Colonic mucosa (tissue), 4 donors: Measurements from ENCODE around the gene HES7. TPM values are rescaled to one million over a fixed set of nuclear protein-coding genes. Genes with fewer than 3 reads are reported as not detected.

Experiments used
- DNase-seq: peaks from one replicate; pipeline ENCODE4 v3.0.0-alpha.2; 2020
- H3K27ac ChIP-seq: fragments of 200-600 bp; one replicate; pipeline ENCODE4 v1.8.0; 2021
- H3K27me3 ChIP-seq: fragments of 200-600 bp; one replicate; pipeline ENCODE4 v1.8.0; 2021
- H3K36me3 ChIP-seq: fragments of 200-600 bp; one replicate; pipeline ENCODE4 v1.8.0; 2021
- H3K4me1 ChIP-seq: fragments of 200-600 bp; one replicate; pipeline ENCODE4 v1.8.0; 2021; ENCODE audit warnings: mild to moderate bottlenecking
- H3K4me3 ChIP-seq: fragments of 200-600 bp; one replicate; pipeline ENCODE4 v1.8.0; 2021
- H3K9ac ChIP-seq, 2 donors: one replicate each; pipeline ENCODE4 v1.7.0; 2013; ENCODE audit warnings: control low read depth in 2 of 2, low read depth in 2 of 2, low read length in 2 of 2
- H3K9me3 ChIP-seq: fragments of 200-600 bp; one replicate; pipeline ENCODE4 v1.8.0; 2021
- intact Hi-C: fragments of 100-400 bp; cut with DNase I; formaldehyde crosslinking; loops from one replicate; pipeline ENCODE4 v1.14.1; 2022
- total RNA-seq, 2 donors: library from RNA; stranded (reverse); fragmentation: NEBNext Ultra II Directional in 1 of 2; extraction: Animal tissue kit (Norgen Biotek cat#: 25700) in 1 of 2; gene quantifications; one replicate each; pipeline ENCODE4 v1.2.1, GENCODE V29; 2021
- TF ChIP-seq, protein P1 (sequence below): fragments of 200-600 bp; IDR thresholded peaks from one replicate; pipeline ENCODE4 v1.8.0; 2022; ENCODE audit warnings: antibody characterized with exemption, mild to moderate bottlenecking
- donor health status: healthy.
- donor health status: DM: no; HTN: no; CAD: no.
- donor health status: DM: no; HTN: no; CAD: no.

HES7 gene
- total RNA-seq, 2 donors from 2014 or later, result not detected

GRCh38 chr17:8122924-8123694 is 797 bp downstream of the HES7 start:
- Histone ChIP-seq H3K4me1 (peaks cover 48% of the 10 kb centered on the region), H3K27ac (no peak overlapping the region), H3K27me3 (peaks cover 44% of the 10 kb centered on the region), H3K4me3 (peak overlapping the region; percentile 50), H3K36me3 (no peaks in the 10 kb centered on the region), H3K9ac (peak overlapping the region; percentile 41 to 51), H3K9me3 (no peaks in the 10 kb centered on the region)
- DNase-seq, result peak; percentile 53
- TF ChIP-seq, protein P1, sequence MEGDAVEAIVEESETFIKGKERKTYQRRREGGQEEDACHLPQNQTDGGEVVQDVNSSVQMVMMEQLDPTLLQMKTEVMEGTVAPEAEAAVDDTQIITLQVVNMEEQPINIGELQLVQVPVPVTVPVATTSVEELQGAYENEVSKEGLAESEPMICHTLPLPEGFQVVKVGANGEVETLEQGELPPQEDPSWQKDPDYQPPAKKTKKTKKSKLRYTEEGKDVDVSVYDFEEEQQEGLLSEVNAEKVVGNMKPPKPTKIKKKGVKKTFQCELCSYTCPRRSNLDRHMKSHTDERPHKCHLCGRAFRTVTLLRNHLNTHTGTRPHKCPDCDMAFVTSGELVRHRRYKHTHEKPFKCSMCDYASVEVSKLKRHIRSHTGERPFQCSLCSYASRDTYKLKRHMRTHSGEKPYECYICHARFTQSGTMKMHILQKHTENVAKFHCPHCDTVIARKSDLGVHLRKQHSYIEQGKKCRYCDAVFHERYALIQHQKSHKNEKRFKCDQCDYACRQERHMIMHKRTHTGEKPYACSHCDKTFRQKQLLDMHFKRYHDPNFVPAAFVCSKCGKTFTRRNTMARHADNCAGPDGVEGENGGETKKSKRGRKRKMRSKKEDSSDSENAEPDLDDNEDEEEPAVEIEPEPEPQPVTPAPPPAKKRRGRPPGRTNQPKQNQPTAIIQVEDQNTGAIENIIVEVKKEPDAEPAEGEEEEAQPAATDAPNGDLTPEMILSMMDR, result no peak
- intact Hi-C loops, result no loop called here

GRCh38 chr17:8122422-8122923 is 1.4 kb downstream of the HES7 start:
- TF ChIP-seq, protein P1, result no peak
- H3K9me3 ChIP-seq, result no peaks in the 10 kb centered on the region
- DNase-seq, result peak; percentile 44
- H3K9ac ChIP-seq, result peak overlapping the region; percentile 16 to 24
- H3K36me3 ChIP-seq, result no peaks in the 10 kb centered on the region
- H3K4me3 ChIP-seq, result peak overlapping the region; percentile 50
- no peak overlapping the region for H3K27ac ChIP-seq
- H3K27me3 ChIP-seq, result peaks cover 49% of the 10 kb centered on the region
- intact Hi-C loops, result no loop called here
- peaks cover 53% of the 10 kb centered on the region for H3K4me1 ChIP-seq

- Histone ChIP-seq H3K9ac (peak overlapping the region; percentile 16 to 24), H3K9me3 (no peaks in the 10 kb centered on the region), H3K4me1 (peaks cover 53% of the 10 kb centered on the region), H3K27ac (no peak overlapping the region), H3K27me3 (peaks cover 55% of the 10 kb centered on the region), H3K36me3 (no peaks in the 10 kb centered on the region), H3K4me3 (peak overlapping the region; percentile 50)
- intact Hi-C loops, result loop anchor here (2.0 kb wide), 1 partner anchor 65 kb away; no protein-coding TSS in a partner anchor
- DNase-seq, result peak; percentile 65
- TF ChIP-seq, protein P1, result peak; percentile 18
These were observed 2.1 kb downstream of the HES7 start for GRCh38 chr17:8121681-8122421.

DNA sequence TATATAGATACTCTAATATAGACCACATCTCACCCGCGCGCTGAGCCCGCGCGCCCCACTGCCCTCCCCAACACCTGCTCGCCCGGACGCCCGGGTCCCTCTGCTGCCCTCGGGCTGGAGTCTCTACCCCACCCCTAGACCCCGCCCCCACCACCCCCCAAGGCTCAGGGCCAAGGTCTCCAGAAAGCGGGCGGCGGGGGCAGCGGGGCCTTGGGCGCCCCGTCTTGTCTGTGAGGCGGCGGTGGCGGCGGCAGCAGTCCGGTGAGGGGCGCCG is 2.6 kb downstream of the HES7 start:
- intact Hi-C loops, result loop anchor here (2.0 kb wide), 1 partner anchor 65 kb away; no protein-coding TSS in a partner anchor
- TF ChIP-seq, protein P1, result no peak
- H3K36me3 ChIP-seq, result no peaks in the 10 kb centered on the region
- H3K9me3 ChIP-seq, result no peaks in the 10 kb centered on the region
- H3K4me1 ChIP-seq, result peaks cover 53% of the 10 kb centered on the region
- H3K4me3 ChIP-seq, result peak overlapping the region; percentile 50
- H3K9ac ChIP-seq, result no peak overlapping the region
- H3K27ac ChIP-seq, result no peak overlapping the region
- DNase-seq, result no peak
- H3K27me3 ChIP-seq, result peaks cover 60% of the 10 kb centered on the region

DNA sequence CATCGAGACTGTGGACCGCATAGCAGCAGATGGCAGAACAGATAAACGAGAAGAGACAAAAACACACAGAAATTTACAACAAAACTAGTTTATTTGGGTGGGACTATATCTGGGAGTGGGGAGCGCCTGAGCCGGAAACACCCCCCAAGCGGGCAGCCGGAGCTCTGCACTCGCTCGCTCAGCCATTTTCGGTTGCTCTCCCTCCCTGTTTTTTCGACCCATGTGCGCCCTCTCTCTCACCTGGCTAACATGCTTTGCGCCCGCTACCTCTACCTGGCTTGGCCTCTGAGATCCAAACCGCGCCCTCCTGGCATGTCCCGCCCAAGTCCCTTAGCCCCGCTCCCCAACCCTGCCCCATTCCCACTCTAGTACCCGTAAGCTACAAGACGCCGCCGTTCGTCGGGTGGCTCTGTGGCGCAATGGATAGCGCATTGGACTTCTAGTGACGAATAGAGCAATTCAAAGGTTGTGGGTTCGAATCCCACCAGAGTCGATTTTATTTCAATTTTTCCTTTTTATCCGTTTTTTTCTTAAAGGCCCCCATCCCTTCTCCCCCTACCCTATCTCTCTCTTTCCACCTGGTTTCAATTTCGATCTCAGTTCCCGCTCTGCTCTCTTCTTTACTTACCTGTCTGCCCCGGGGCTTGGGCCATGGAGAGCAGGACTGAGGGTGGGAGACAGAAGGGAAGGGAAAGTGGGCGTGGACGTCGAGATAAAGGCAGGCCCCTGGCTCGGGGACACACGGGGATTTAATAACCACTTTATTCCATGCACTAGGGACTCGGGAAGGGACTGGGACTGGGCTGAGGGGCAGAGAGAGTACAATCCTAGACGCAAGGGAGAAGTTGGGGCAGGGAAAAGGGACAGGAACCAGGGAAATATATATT is 3.1 kb downstream of the HES7 start:
- peak; percentile 87 for DNase-seq
- peaks cover 63% of the 10 kb centered on the region for H3K27me3 ChIP-seq
- H3K36me3 ChIP-seq, result no peaks in the 10 kb centered on the region
- H3K9me3 ChIP-seq, result no peaks in the 10 kb centered on the region
- H3K9ac ChIP-seq, result peak overlapping the region; percentile 24 to 32
- intact Hi-C loops, result loop anchor here (2.0 kb wide), 1 partner anchor 66 kb away; no protein-coding TSS in a partner anchor
- peaks cover 53% of the 10 kb centered on the region for H3K4me1 ChIP-seq
- H3K27ac ChIP-seq, result no peak overlapping the region
- H3K4me3 ChIP-seq, result peak overlapping the region; percentile 50
- TF ChIP-seq, protein P1, result no peak
